Measurements from ENCODE around the gene ZNF333.

Gene ZNF333

DNA sequence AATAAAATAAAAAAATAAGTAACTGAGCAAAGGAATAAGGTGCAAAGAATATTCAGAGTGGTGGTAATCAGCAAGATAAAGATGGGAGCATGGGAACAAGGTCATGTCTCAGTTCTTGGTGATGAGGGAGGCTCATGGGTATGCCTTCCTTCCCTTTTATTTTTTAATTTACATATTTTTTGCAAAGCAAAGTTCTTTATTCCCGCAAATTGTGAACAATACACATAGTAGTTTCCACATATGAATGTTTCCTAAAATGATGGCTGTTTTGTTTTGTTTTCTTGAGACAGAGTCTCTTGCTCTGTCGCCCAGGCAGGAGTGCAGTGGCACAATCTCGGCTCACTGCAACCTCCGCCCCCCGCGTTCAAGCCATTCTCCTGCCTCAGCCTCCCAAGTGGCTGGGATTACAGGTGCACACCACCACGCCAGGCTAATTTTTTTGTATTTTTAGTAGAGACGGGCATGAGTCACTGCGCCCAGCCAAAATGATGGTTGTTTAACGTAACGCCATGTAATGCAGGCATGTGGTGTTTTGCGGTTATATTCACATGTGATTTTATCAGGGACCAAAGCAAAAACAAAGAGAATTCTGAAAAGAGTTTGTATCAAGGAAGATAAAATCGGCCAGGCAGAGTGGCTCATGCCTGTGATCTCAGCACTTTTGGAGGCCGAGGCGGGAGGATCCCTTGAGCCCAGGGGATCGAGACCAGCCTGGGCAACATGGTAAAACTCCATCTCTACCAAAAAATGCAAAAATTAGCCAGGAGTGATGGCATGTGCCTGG lies 93.0 kb downstream of the ZNF333 start:
- no peaks in the 10 kb centered on the region for H3K9me3 ChIP-seq (ENCODE audit: control insufficient read depth, insufficient read depth, low read length)
- H3K36me3 ChIP-seq (ENCODE audit: control insufficient read depth, low read length): no peaks in the 10 kb centered on the region
- no peak overlapping the region for H3K4me3 ChIP-seq (ENCODE audit: low read length)
- TF ChIP-seq, protein P1, sequence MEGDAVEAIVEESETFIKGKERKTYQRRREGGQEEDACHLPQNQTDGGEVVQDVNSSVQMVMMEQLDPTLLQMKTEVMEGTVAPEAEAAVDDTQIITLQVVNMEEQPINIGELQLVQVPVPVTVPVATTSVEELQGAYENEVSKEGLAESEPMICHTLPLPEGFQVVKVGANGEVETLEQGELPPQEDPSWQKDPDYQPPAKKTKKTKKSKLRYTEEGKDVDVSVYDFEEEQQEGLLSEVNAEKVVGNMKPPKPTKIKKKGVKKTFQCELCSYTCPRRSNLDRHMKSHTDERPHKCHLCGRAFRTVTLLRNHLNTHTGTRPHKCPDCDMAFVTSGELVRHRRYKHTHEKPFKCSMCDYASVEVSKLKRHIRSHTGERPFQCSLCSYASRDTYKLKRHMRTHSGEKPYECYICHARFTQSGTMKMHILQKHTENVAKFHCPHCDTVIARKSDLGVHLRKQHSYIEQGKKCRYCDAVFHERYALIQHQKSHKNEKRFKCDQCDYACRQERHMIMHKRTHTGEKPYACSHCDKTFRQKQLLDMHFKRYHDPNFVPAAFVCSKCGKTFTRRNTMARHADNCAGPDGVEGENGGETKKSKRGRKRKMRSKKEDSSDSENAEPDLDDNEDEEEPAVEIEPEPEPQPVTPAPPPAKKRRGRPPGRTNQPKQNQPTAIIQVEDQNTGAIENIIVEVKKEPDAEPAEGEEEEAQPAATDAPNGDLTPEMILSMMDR (IDR thresholded peaks at IDR 0.05; ENCODE audit: low read depth, low read length, poor library complexity, severe bottlenecking): no peak
- no peak for TF ChIP-seq EZH2phosphoT487 (IDR thresholded peaks at IDR 0.05; ENCODE audit: borderline replicate concordance, low read length)
- H3K27ac ChIP-seq (ENCODE audit: low read depth, low read length): no peak overlapping the region
- no peaks in the 10 kb centered on the region for H3F3A ChIP-seq (ENCODE audit: control insufficient read depth, insufficient read depth)
- no peaks in the 10 kb centered on the region for H4K20me1 ChIP-seq (ENCODE audit: control insufficient read depth, insufficient read depth, low read depth, low read length)
- no peak overlapping the region for H3K4me2 ChIP-seq (ENCODE audit: low read length)
- H3K9me2 ChIP-seq (replicated peaks; ENCODE audit: control insufficient read depth, low read length): no peaks in the 10 kb centered on the region
- no peaks in the 10 kb centered on the region for H3K79me2 ChIP-seq (ENCODE audit: control insufficient read depth, low read length)
- H3K4me1 ChIP-seq (ENCODE audit: control insufficient read depth, low read length): peaks cover 10% of the 10 kb centered on the region
- H3K27me3 ChIP-seq (ENCODE audit: control insufficient read depth, low read length): peaks cover 2% of the 10 kb centered on the region
